Activated naive CD8-positive, alpha-beta T cell (primary cell): ENCODE measurements around the gene SNAPC2.
A peak's percentile ranks its signal among the peaks of the same experiment; 100 is the strongest.
"Not testable (repeated sequence)": the region's sequence is repeated elsewhere in the genome, so short reads cannot be mapped to it uniquely, and the experiment has no call there.

Source experiments
- H3K27ac Mint-ChIP-seq: one replicate; pipeline ENCODE4 v1.8.0; 2021; ENCODE audit warnings: mixed read lengths
- H3K27me3 Mint-ChIP-seq: one replicate; pipeline ENCODE4 v1.8.0; 2021; ENCODE audit warnings: mixed read lengths
- H3K36me3 Mint-ChIP-seq: one replicate; pipeline ENCODE4 v1.8.0; 2021; ENCODE audit warnings: mixed read lengths
- H3K4me1 Mint-ChIP-seq: one replicate; pipeline ENCODE4 v1.8.0; 2021; ENCODE audit warnings: low read depth, mixed read lengths
- H3K4me3 Mint-ChIP-seq: one replicate; pipeline ENCODE4 v1.8.0; 2021; ENCODE audit warnings: mild to moderate bottlenecking, mixed read lengths
- H3K9me3 Mint-ChIP-seq: one replicate; pipeline ENCODE4 v1.8.0; 2021; ENCODE audit warnings: low read depth, mixed read lengths

The SNAPC2 gene

GRCh38 chr19:7928741-7929701, 8.9 kb downstream of the SNAPC2 start:
- Mint-ChIP-seq H3K4me3 (peak overlapping the region; percentile 27), H3K27me3 (no peaks in the 10 kb centered on the region), H3K4me1 (peaks cover 16% of the 10 kb centered on the region), H3K27ac (no peak overlapping the region), H3K36me3 (peaks cover 3% of the 10 kb centered on the region), H3K9me3 (no peaks in the 10 kb centered on the region)

- not testable (repeated sequence) for H3K27me3 Mint-ChIP-seq, H3K36me3 Mint-ChIP-seq, H3K4me3 Mint-ChIP-seq, H3K27ac Mint-ChIP-seq, H3K9me3 Mint-ChIP-seq
- H3K4me1 Mint-ChIP-seq, result peaks cover 15% of the 10 kb centered on the region
Measured at GRCh38 chr19:7930030-7930429, 9.9 kb downstream of the SNAPC2 start.

GRCh38 chr19:7930765-7931164, 10.6 kb downstream of the SNAPC2 start:
- H3K27me3 Mint-ChIP-seq, result no peaks in the 10 kb centered on the region
- H3K36me3 Mint-ChIP-seq, result peaks cover 3% of the 10 kb centered on the region
- H3K4me1 Mint-ChIP-seq, result peaks cover 14% of the 10 kb centered on the region
- H3K9me3 Mint-ChIP-seq, result no peaks in the 10 kb centered on the region
- H3K4me3 Mint-ChIP-seq, result no peak overlapping the region
- H3K27ac Mint-ChIP-seq, result no peak overlapping the region

GRCh38 chr19:7931221-7932061, 11.3 kb downstream of the SNAPC2 start:
- H3K4me1 Mint-ChIP-seq, result peaks cover 11% of the 10 kb centered on the region
- H3K4me3 Mint-ChIP-seq, result no peak overlapping the region
- peaks cover 3% of the 10 kb centered on the region for H3K36me3 Mint-ChIP-seq
- no peak overlapping the region for H3K27ac Mint-ChIP-seq
- H3K27me3 Mint-ChIP-seq, result no peaks in the 10 kb centered on the region
- no peaks in the 10 kb centered on the region for H3K9me3 Mint-ChIP-seq

- Mint-ChIP-seq H3K36me3 (peaks cover 3% of the 10 kb centered on the region), H3K27me3 (no peaks in the 10 kb centered on the region)
Measured at GRCh38 chr19:7932276-7932929, 12.3 kb downstream of the SNAPC2 start.

GRCh38 chr19:7932930-7933300, 12.8 kb downstream of the SNAPC2 start:
- Mint-ChIP-seq H3K36me3 (peaks cover 3% of the 10 kb centered on the region), H3K27me3 (no peaks in the 10 kb centered on the region), H3K4me1 (peaks cover 9% of the 10 kb centered on the region), H3K4me3 (no peak overlapping the region), H3K9me3 (no peaks in the 10 kb centered on the region), H3K27ac (no peak overlapping the region)

More at GRCh38 chr19:7932276-7932929, 12.3 kb downstream of the SNAPC2 start:
- no peak overlapping the region for H3K4me3 Mint-ChIP-seq
- peaks cover 9% of the 10 kb centered on the region for H3K4me1 Mint-ChIP-seq
- no peaks in the 10 kb centered on the region for H3K9me3 Mint-ChIP-seq
- H3K27ac Mint-ChIP-seq, result no peak overlapping the region

- Mint-ChIP-seq H3K36me3 (peaks cover 1% of the 10 kb centered on the region), H3K9me3 (no peaks in the 10 kb centered on the region), H3K4me3 (no peak overlapping the region), H3K4me1 (peaks cover 7% of the 10 kb centered on the region), H3K27me3 (no peaks in the 10 kb centered on the region), H3K27ac (no peak overlapping the region)
Measured at GRCh38 chr19:7933411-7933810, 13.3 kb downstream of the SNAPC2 start.

- Mint-ChIP-seq H3K9me3 (no peaks in the 10 kb centered on the region), H3K4me3 (no peak overlapping the region), H3K4me1 (peaks cover 6% of the 10 kb centered on the region), H3K27me3 (no peaks in the 10 kb centered on the region), H3K27ac (no peak overlapping the region), H3K36me3 (peaks cover 4% of the 10 kb centered on the region)
Measured at GRCh38 chr19:7933828-7934725, 13.9 kb downstream of the SNAPC2 start.

GRCh38 chr19:7934766-7935165, 14.6 kb downstream of the SNAPC2 start:
- no peaks in the 10 kb centered on the region for H3K27me3 Mint-ChIP-seq
- H3K4me3 Mint-ChIP-seq, result no peak overlapping the region
- no peak overlapping the region for H3K27ac Mint-ChIP-seq
- H3K36me3 Mint-ChIP-seq, result peaks cover 4% of the 10 kb centered on the region
- peaks cover 4% of the 10 kb centered on the region for H3K4me1 Mint-ChIP-seq
- H3K9me3 Mint-ChIP-seq, result no peaks in the 10 kb centered on the region

- H3K9me3 Mint-ChIP-seq, result no peaks in the 10 kb centered on the region
- H3K27ac Mint-ChIP-seq, result no peak overlapping the region
- H3K27me3 Mint-ChIP-seq, result no peaks in the 10 kb centered on the region
- H3K36me3 Mint-ChIP-seq, result peaks cover 4% of the 10 kb centered on the region
- H3K4me1 Mint-ChIP-seq, result peaks cover 37% of the 10 kb centered on the region
- peak overlapping the region; percentile 52 for H3K4me3 Mint-ChIP-seq
Measured at GRCh38 chr19:7940841-7941240, 20.7 kb downstream of the SNAPC2 start.

- peaks cover 4% of the 10 kb centered on the region for H3K36me3 Mint-ChIP-seq
- H3K4me3 Mint-ChIP-seq, result peak overlapping the region; percentile 97
- H3K27ac Mint-ChIP-seq, result peak overlapping the region; percentile 68
- peaks cover 37% of the 10 kb centered on the region for H3K4me1 Mint-ChIP-seq
- H3K27me3 Mint-ChIP-seq, result no peaks in the 10 kb centered on the region
- no peaks in the 10 kb centered on the region for H3K9me3 Mint-ChIP-seq
Measured at GRCh38 chr19:7941895-7942596, 21.9 kb downstream of the SNAPC2 start.

- Mint-ChIP-seq H3K4me1 (peaks cover 37% of the 10 kb centered on the region), H3K4me3 (peak overlapping the region; percentile 97), H3K9me3 (no peaks in the 10 kb centered on the region), H3K36me3 (peaks cover 4% of the 10 kb centered on the region), H3K27me3 (no peaks in the 10 kb centered on the region), H3K27ac (peak overlapping the region; percentile 99)
Measured at GRCh38 chr19:7942981-7943443, 22.9 kb downstream of the SNAPC2 start.

GRCh38 chr19:7943444-7944176, 23.5 kb downstream of the SNAPC2 start, which contains the start of gene TIMM44:
TSS of gene TIMM44 (minus strand) at chr19:7943666. CDS start at chr19:7943651, 15 bp downstream.
- no peaks in the 10 kb centered on the region for H3K27me3 Mint-ChIP-seq
- peak within 1 kb of the TSS; percentile 99 for H3K27ac Mint-ChIP-seq
- H3K9me3 Mint-ChIP-seq, result no peaks in the 10 kb centered on the region
- peaks cover 4% of the 10 kb centered on the region for H3K36me3 Mint-ChIP-seq
- peaks cover 37% of the 10 kb centered on the region for H3K4me1 Mint-ChIP-seq
- peak within 1 kb of the TSS; percentile 97 for H3K4me3 Mint-ChIP-seq
